HG02973 (cell line): ENCODE results near the gene ACRV1.
A peak's percentile ranks its signal among the peaks of the same experiment; 100 is the strongest.

Source experiments
- ATAC-seq: cut with Tn5 transposase; IDR thresholded peaks from one replicate; pipeline ENCODE4 v1.9.1; 2021; ENCODE audit warnings: moderate library complexity; ENCODE audit not compliant: unreplicated experiment

ACRV1 gene

GRCh38 chr11:125662689-125663088, 18.0 kb downstream of the ACRV1 start:
- ATAC-seq, result no peak

- no peak for ATAC-seq
Observed at GRCh38 chr11:125649465-125650166, 31.0 kb downstream of the ACRV1 start.

- no peak for ATAC-seq
Observed at GRCh38 chr11:125645871-125646270, 34.8 kb downstream of the ACRV1 start.

- no peak for ATAC-seq
Observed at GRCh38 chr11:125638315-125638714, 42.3 kb downstream of the ACRV1 start.

- no peak for ATAC-seq
Observed at GRCh38 chr11:125637840-125638239, 42.8 kb downstream of the ACRV1 start.

GRCh38 chr11:125627236-125627910, 53.3 kb downstream of the ACRV1 start:
- ATAC-seq, result no peak

GRCh38 chr11:125626288-125626950, 54.2 kb downstream of the ACRV1 start:
- ATAC-seq, result peak; percentile 51

- peak; percentile 75 for ATAC-seq
Observed at GRCh38 chr11:125625630-125626287, 54.9 kb downstream of the ACRV1 start.

- ATAC-seq, result peak; percentile 16
Observed at GRCh38 chr11:125625225-125625629, 55.4 kb downstream of the ACRV1 start.

- no peak for ATAC-seq
Observed at GRCh38 chr11:125624756-125625213, 55.9 kb downstream of the ACRV1 start, which contains the start of gene CHEK1. TSS of gene CHEK1 (plus strand) at chr11:125625163. CDS start at chr11:125626769, 1,606 bp downstream.

- ATAC-seq, result no peak
Observed at GRCh38 chr11:125623064-125623463, 57.6 kb downstream of the ACRV1 start.

GRCh38 chr11:125621995-125622394, 58.7 kb downstream of the ACRV1 start:
- ATAC-seq, result no peak
